K562 (cell line): ENCODE results near the gene DAPK1. TPM values are rescaled to one million over a fixed set of nuclear protein-coding genes. Genes with fewer than 3 reads are reported as not detected.
A peak's percentile ranks its signal among the peaks of the same experiment; 100 is the strongest.

Experiments
- CHD1 ChIP-seq: fragments of 200-600 bp; sonication (generic); IDR thresholded peaks from one replicate; pipeline ENCODE4 v1.6.1; 2012; ENCODE audit warnings: mild to moderate bottlenecking, moderate library complexity, low read length, inconsistent platforms
- FOXA3 ChIP-seq, 2 experiments: fragments of 450-650 bp in 1 of 2; sonication (generic) in 1 of 2; formaldehyde crosslinking; IDR thresholded peaks in 1 of 2; conservative IDR thresholded peaks in 1 of 2; 2 replicates each; pipeline versions ENCODE4 v1.4.0 to v1.8.0; 2020 to 2022; ENCODE audit warnings: mild to moderate bottlenecking in 2 of 2, missing genetic modification reagents in 1 of 2
- PHF8 ChIP-seq: fragments of 200-600 bp; sonication (generic); IDR thresholded peaks from 2 replicates; pipeline ENCODE4 v1.6.1; 2012; ENCODE audit warnings: mixed run types, mild to moderate bottlenecking, inconsistent platforms, low read length, moderate library complexity, borderline replicate concordance
- POLR2H ChIP-seq: IDR thresholded peaks from 2 replicates; pipeline ENCODE4 v1.6.1; 2016; ENCODE audit warnings: missing genetic modification characterization, low read depth, mild to moderate bottlenecking, control low read depth, missing compliant biosample characterization, moderate library complexity
- SOX6 ChIP-seq: fragments of 450-650 bp; IDR thresholded peaks from 2 replicates; pipeline ENCODE4 v1.6.1; 2014; ENCODE audit warnings: mild to moderate bottlenecking
- SP1 ChIP-seq: sonication (generic); formaldehyde crosslinking; IDR thresholded peaks from 2 replicates; pipeline ENCODE4 v1.8.1; 2022; ENCODE audit warnings: mild to moderate bottlenecking, missing genetic modification reagents
- YY1 ChIP-seq, 3 experiments: IDR thresholded peaks; 2 replicates each; pipeline ENCODE4 v1.6.1; 2011; ENCODE audit warnings: low read length in 2 of 3, mild to moderate bottlenecking in 2 of 3, moderate library complexity in 2 of 3, borderline replicate concordance in 1 of 3, control low read depth in 1 of 3, low read depth in 1 of 3; ENCODE audit not compliant: insufficient read depth in 3 of 3, insufficient replicate concordance in 2 of 3, control insufficient read depth in 1 of 3, insufficient read length in 1 of 3; ENCODE audit errors: extremely low read depth in 1 of 3
- ZFX ChIP-seq: sonication (generic); formaldehyde crosslinking; IDR thresholded peaks from 2 replicates; pipeline ENCODE4 v1.8.0; 2022; ENCODE audit warnings: mild to moderate bottlenecking, missing genetic modification reagents, moderate library complexity
- polyA plus RNA-seq, 8 experiments: library from polyadenylated mRNA; depleted of rRNA in 4 of 8; stranded (reverse) in 5 of 8; unstranded in 3 of 8; fragments of >200 nt; fragmentation: Nextera tagmentation in 2 of 8; fragmentation: Illumina TruSeq in 1 of 8; extraction: Ambion mirVana in 2 of 8; extraction: Trizol in 1 of 8; gene quantifications; 2 replicates each; pipeline versions ENCODE4 v1.2.1 to v1.2.3, GENCODE V29; 2011 to 2014; ENCODE audit warnings: inconsistent platforms in 1 of 8, missing spikeins in 1 of 8
- total RNA-seq, 7 experiments: library from RNA; depleted of rRNA in 6 of 7; stranded (reverse); fragments of >200 nt in 6 of 7; fragmentation: Illumina TruSeq in 2 of 7; extraction: Trizol in 2 of 7; gene quantifications; 2 replicates each; pipeline versions ENCODE4 v1.2.1 to v1.2.3, GENCODE V29; 2011 to 2021; ENCODE audit warnings: low replicate concordance in 1 of 7
- TF ChIP-seq, protein P1 (sequence below): sonication (generic); formaldehyde crosslinking; IDR thresholded peaks from 2 replicates; pipeline ENCODE4 v1.8.1; 2023; ENCODE audit warnings: mild to moderate bottlenecking, missing genetic modification reagents
- TF ChIP-seq, protein P2 (sequence below): sonication (generic); formaldehyde crosslinking; IDR thresholded peaks from 2 replicates; pipeline ENCODE4 v1.8.0; 2023; ENCODE audit warnings: mild to moderate bottlenecking, missing genetic modification reagents
- TF ChIP-seq, protein P3 (sequence below): sonication (generic); formaldehyde crosslinking; IDR thresholded peaks from 2 replicates; pipeline ENCODE4 v1.5.0; 2020; ENCODE audit warnings: missing genetic modification reagents
- TF ChIP-seq, protein P4 (sequence below), 2 experiments: IDR thresholded peaks; 2 replicates each; pipeline ENCODE4 v1.6.1; 2011; ENCODE audit warnings: borderline replicate concordance in 1 of 2, control low read depth in 1 of 2, low read depth in 1 of 2, low read length in 1 of 2, mild to moderate bottlenecking in 1 of 2, mixed read lengths in 1 of 2, moderate library complexity in 1 of 2; ENCODE audit not compliant: insufficient read depth in 1 of 2, insufficient read length in 1 of 2, poor library complexity in 1 of 2, severe bottlenecking in 1 of 2; ENCODE audit errors: extremely low read depth in 1 of 2

Gene DAPK1
- total and polyA plus RNA-seq, 9 of the 15 experiments (the other 6 are each of a cell fraction or from before 2014, with no cell fraction given): 1.7 to 26.4 (median 15.8) TPM

DNA sequence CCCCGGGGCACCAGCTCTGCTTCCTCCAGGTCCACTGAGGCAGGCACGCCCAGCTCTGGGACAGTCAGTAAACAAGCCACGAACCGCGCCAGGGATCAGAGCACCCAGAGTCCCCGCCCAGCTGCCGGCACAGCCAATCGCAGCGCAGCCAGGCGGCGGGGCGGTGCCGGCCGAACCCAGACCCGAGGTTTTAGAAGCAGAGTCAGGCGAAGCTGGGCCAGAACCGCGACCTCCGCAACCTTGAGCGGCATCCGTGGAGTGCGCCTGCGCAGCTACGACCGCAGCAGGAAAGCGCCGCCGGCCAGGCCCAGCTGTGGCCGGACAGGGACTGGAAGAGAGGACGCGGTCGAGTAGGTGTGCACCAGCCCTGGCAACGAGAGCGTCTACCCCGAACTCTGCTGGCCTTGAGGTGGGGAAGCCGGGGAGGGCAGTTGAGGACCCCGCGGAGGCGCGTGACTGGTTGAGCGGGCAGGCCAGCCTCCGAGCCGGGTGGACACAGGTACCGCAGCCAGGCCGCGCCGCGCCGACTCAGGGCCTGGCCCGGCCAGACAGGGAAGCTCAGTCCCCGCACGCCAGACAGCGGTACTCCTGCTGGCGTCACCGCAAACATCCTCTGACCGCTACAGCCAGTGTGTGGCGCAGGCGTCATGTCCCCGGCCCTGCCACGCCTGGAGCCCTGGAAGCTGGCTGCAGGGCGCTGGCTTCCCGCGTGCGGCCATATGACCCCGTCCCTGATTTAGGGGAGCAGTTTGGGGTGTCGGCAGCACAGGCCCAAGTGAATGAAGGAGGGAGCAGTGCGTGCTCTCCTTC is 228.4 kb downstream of the DAPK1 start, which contains the start of gene CTSL (continued):
- TF ChIP-seq, protein P1, sequence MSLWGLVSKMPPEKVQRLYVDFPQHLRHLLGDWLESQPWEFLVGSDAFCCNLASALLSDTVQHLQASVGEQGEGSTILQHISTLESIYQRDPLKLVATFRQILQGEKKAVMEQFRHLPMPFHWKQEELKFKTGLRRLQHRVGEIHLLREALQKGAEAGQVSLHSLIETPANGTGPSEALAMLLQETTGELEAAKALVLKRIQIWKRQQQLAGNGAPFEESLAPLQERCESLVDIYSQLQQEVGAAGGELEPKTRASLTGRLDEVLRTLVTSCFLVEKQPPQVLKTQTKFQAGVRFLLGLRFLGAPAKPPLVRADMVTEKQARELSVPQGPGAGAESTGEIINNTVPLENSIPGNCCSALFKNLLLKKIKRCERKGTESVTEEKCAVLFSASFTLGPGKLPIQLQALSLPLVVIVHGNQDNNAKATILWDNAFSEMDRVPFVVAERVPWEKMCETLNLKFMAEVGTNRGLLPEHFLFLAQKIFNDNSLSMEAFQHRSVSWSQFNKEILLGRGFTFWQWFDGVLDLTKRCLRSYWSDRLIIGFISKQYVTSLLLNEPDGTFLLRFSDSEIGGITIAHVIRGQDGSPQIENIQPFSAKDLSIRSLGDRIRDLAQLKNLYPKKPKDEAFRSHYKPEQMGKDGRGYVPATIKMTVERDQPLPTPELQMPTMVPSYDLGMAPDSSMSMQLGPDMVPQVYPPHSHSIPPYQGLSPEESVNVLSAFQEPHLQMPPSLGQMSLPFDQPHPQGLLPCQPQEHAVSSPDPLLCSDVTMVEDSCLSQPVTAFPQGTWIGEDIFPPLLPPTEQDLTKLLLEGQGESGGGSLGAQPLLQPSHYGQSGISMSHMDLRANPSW (CRISPR knock-in tag): no peak
- TF ChIP-seq ZFX (CRISPR knock-in tag) (peak; percentile 99), SP1 (CRISPR knock-in tag) (peak; percentile 59; the same call in 1 of the 2 replicates), CHD1 (peak; percentile 42), POLR2H (tag) (peak; percentile 83), SOX6 (peak; percentile 10; the same call in 1 of the 2 replicates), FOXA3 (CRISPR knock-in tag; conservative IDR thresholded peaks at IDR 0.05 in 1 of 2, IDR thresholded peaks at IDR 0.05 in 1 of 2) (peak; percentile 6 to 92; a peak in 2 of 4 replicates), PHF8 (peak; percentile 88; the same call in 1 of the 2 replicates), YY1 (IDR thresholded peaks at IDR 0.05; ENCODE audit: borderline replicate concordance in 1 of 3, control insufficient read depth in 1 of 3, extremely low read depth in 1 of 3, insufficient read depth in 3 of 3, insufficient read length in 1 of 3, insufficient replicate concordance in 2 of 3, low read depth in 1 of 3, low read length in 2 of 3) (peak in 2 of 3 experiments; percentile 34 to 53)
- TF ChIP-seq, protein P2, sequence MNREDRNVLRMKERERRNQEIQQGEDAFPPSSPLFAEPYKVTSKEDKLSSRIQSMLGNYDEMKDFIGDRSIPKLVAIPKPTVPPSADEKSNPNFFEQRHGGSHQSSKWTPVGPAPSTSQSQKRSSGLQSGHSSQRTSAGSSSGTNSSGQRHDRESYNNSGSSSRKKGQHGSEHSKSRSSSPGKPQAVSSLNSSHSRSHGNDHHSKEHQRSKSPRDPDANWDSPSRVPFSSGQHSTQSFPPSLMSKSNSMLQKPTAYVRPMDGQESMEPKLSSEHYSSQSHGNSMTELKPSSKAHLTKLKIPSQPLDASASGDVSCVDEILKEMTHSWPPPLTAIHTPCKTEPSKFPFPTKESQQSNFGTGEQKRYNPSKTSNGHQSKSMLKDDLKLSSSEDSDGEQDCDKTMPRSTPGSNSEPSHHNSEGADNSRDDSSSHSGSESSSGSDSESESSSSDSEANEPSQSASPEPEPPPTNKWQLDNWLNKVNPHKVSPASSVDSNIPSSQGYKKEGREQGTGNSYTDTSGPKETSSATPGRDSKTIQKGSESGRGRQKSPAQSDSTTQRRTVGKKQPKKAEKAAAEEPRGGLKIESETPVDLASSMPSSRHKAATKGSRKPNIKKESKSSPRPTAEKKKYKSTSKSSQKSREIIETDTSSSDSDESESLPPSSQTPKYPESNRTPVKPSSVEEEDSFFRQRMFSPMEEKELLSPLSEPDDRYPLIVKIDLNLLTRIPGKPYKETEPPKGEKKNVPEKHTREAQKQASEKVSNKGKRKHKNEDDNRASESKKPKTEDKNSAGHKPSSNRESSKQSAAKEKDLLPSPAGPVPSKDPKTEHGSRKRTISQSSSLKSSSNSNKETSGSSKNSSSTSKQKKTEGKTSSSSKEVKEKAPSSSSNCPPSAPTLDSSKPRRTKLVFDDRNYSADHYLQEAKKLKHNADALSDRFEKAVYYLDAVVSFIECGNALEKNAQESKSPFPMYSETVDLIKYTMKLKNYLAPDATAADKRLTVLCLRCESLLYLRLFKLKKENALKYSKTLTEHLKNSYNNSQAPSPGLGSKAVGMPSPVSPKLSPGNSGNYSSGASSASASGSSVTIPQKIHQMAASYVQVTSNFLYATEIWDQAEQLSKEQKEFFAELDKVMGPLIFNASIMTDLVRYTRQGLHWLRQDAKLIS (CRISPR knock-in tag): peak; percentile 77
- TF ChIP-seq, protein P3, sequence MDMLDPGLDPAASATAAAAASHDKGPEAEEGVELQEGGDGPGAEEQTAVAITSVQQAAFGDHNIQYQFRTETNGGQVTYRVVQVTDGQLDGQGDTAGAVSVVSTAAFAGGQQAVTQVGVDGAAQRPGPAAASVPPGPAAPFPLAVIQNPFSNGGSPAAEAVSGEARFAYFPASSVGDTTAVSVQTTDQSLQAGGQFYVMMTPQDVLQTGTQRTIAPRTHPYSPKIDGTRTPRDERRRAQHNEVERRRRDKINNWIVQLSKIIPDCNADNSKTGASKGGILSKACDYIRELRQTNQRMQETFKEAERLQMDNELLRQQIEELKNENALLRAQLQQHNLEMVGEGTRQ: no peak
- TF ChIP-seq, protein P4, sequence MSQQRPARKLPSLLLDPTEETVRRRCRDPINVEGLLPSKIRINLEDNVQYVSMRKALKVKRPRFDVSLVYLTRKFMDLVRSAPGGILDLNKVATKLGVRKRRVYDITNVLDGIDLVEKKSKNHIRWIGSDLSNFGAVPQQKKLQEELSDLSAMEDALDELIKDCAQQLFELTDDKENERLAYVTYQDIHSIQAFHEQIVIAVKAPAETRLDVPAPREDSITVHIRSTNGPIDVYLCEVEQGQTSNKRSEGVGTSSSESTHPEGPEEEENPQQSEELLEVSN (IDR thresholded peaks at IDR 0.05; ENCODE audit: borderline replicate concordance in 1 of 2, extremely low read depth in 1 of 2, insufficient read depth in 1 of 2, insufficient read length in 1 of 2, low read depth in 1 of 2, low read length in 1 of 2, poor library complexity in 1 of 2, severe bottlenecking in 1 of 2): peak; percentile 75 to 92
- TF ChIP-seq, all 486 proteins: peak for 84
